ENCODE results near the gene DNM2. TPM values are rescaled to one million over a fixed set of nuclear protein-coding genes. Genes with fewer than 3 reads are reported as not detected.

DNM2 gene
- total and polyA plus RNA-seq, 12 donors = 78.9 to 206 (median 131) TPM

DNA sequence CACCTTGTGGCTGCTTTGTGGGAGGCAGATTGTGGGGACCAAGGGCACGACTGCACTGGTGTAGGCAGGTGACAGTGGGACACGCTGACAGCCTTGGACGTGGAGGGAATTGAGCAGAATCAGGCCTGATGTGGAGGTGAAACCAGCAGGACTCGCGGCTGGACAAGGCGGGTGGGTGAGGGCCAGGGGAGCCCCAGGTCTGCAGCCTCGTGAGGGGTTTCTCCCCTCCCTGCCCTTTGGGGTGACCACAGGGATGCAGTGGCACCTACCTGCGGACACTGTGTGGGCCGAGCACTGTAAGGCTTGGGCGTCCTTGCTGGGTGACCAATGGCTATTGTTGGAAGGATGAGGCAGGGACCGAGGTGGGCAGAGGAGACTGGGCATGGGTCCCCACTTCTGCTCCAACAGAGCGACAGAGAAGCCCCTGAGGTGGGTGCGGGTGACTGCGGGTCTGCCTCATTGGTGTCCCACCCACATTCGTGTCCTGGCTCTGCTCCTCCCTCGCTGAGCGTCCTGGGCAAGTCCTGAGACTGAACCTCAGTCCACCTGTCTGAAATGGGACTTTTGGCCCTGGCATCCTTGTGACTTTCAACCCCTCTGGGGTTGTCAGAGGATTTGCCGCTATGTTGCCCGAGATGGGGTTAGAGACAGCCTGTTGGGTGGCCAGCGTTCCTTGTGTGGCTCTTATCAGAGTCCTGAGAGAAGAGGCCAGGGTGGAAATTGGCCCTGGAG lies 30.5 kb downstream of the DNM2 start:
- peaks cover 31 to 90% (median 82%) of the 10 kb centered on the region in 9 donors for H3K4me1 ChIP-seq
- DNase-seq (no peak), ATAC-seq (no peak)
- H3K4me3 ChIP-seq = no peak overlapping the region
- H3K36me3 ChIP-seq = no peaks in the 10 kb centered on the region
- WGBS, 2 donors = 82 to 84% methylated on average over 20 of the region's 20 CpGs
- intact Hi-C loops (cut with DNase I) = no loop called here
- TF ChIP-seq, protein P1, sequence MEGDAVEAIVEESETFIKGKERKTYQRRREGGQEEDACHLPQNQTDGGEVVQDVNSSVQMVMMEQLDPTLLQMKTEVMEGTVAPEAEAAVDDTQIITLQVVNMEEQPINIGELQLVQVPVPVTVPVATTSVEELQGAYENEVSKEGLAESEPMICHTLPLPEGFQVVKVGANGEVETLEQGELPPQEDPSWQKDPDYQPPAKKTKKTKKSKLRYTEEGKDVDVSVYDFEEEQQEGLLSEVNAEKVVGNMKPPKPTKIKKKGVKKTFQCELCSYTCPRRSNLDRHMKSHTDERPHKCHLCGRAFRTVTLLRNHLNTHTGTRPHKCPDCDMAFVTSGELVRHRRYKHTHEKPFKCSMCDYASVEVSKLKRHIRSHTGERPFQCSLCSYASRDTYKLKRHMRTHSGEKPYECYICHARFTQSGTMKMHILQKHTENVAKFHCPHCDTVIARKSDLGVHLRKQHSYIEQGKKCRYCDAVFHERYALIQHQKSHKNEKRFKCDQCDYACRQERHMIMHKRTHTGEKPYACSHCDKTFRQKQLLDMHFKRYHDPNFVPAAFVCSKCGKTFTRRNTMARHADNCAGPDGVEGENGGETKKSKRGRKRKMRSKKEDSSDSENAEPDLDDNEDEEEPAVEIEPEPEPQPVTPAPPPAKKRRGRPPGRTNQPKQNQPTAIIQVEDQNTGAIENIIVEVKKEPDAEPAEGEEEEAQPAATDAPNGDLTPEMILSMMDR (IDR thresholded peaks at IDR 0.05) = no peak
- peak overlapping the region in 9 of 10 donors; percentile 54 to 95 (median 75) for H3K27ac ChIP-seq
- no peaks in the 10 kb centered on the region for H3K27me3 ChIP-seq
- H3K9me3 ChIP-seq = no peaks in the 10 kb centered on the region

DNA sequence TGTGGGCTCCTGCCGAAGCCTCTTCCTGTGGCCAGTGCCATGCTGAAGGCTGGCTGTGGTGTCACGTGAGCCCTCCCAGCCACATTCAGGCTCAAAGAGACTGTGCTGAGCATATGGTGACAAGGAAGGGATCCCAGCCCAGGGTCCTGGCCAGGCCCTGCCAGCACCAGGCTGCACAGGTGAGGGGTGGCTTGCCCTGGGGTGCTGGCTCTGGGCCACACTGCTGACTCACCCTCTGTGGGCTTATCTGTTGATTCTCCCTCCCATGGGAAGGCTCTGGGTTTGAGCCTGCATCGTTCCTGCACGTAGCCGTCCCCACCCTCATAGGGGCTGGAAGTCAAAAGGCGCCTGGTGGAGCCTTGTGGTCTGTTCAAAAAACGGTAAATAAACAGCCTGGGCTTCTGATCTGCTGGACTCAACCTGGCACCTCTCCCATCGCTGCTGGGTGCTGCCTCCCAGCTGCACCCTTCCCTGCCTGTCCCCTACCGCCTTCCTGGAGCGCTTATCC lies 31.1 kb downstream of the DNM2 start:
- intact Hi-C loops (cut with DNase I) = no loop called here
- H3K4me3 ChIP-seq = no peak overlapping the region
- H3K27ac ChIP-seq = peak overlapping the region in 9 of 10 donors; percentile 54 to 95 (median 75)
- H3K9me3 ChIP-seq = no peaks in the 10 kb centered on the region
- ATAC-seq (peak; percentile 12 to 65 (median 42)), DNase-seq (peak in 1 of 2 donors; percentile 60)
- TF ChIP-seq, protein P1 (IDR thresholded peaks at IDR 0.05) = no peak
- H3K4me1 ChIP-seq = peaks cover 31 to 88% (median 77%) of the 10 kb centered on the region in 9 donors
- no peaks in the 10 kb centered on the region for H3K36me3 ChIP-seq
- 30 to 34% methylated on average over 10 of the region's 10 CpGs for WGBS, 2 donors
- H3K27me3 ChIP-seq = no peaks in the 10 kb centered on the region

DNA sequence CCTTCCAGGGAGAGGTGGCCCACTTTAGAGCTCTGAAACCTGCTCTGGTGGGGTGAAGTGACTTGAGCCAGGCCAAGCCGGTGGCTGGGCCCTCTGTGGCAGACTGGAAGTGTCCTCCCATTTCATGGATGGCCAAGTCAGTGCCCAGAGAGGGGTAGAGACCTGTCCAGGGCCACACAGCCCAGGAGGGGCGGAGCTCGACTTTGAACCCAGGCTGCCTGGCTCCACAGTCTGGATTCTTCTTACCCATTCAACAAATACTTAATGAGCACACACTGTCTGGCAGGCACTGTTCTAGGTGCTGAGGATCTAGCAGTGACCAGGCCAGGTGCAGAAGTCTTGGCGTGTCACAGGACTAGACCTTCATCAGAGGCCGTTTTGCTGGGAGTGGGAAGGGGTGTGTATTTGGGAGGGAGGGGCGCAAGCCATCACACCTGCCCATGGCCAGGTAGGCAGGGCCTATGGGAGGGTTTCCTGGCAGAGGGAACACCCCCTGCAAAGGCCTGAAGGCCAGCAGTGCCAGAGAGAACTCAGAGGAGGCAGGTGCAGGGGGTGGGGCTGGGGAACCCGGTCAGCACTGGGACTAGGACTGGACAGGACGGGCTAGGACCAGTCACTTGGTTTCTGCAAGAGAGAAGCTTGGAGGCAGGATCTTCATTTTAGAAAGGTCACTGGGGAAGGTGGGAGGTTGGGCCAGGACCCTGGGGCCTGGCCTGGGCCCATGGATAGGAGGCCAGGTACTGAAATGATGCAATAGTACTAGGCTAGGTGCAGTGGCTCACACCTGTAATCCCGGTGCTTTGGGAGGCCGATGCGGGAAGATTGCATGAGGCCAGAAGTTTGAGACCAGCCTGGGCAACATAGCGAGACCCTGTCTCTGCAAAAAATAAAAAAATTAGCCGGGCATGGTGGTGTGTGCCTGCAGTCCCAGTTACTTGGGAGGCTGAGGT lies 31.8 kb downstream of the DNM2 start:
- TF ChIP-seq, protein P1 (IDR thresholded peaks at IDR 0.05) = no peak
- Histone ChIP-seq H3K9me3 (no peaks in the 10 kb centered on the region), H3K36me3 (no peaks in the 10 kb centered on the region), H3K27ac (peak overlapping the region in 9 of 10 donors; percentile 54 to 95 (median 79)), H3K27me3 (no peaks in the 10 kb centered on the region), H3K4me3 (no peak overlapping the region), H3K4me1 (peaks cover 31 to 85% (median 71%) of the 10 kb centered on the region in 9 donors)
- intact Hi-C loops (cut with DNase I) = loop anchor here in 2 of 10 donors (5.0 kb wide), 1 partner anchor 32 kb away; the partner anchor contains the start of gene DNM2 (in 2 of the 2)
- DNase-seq = no peak
- WGBS, 2 donors = 91 to 93% methylated on average over 13 of the region's 13 CpGs
- ATAC-seq = peak in 1 of 8 donors; percentile 5

Data from heart right ventricle (tissue), 16 donors.